Nephron progenitor cell (in vitro differentiated cells): Measurements from ENCODE around the gene MYO1B.

Experiments used
- DNase-seq: peaks from one replicate; pipeline ENCODE4 v3.0.0; 2021
- H3K27ac Mint-ChIP-seq: 2 replicates; pipeline ENCODE4 v1.8.0; 2021; ENCODE audit warnings: mild to moderate bottlenecking, moderate library complexity, mixed read lengths
- H3K27me3 Mint-ChIP-seq: 2 replicates; pipeline ENCODE4 v1.8.0; 2021; ENCODE audit warnings: mild to moderate bottlenecking, low read depth, mixed read lengths; ENCODE audit not compliant: poor library complexity
- H3K36me3 Mint-ChIP-seq: 2 replicates; pipeline ENCODE4 v1.8.0; 2021; ENCODE audit warnings: low read depth, mixed read lengths
- H3K4me1 Mint-ChIP-seq: 2 replicates; pipeline ENCODE4 v1.8.0; 2021; ENCODE audit warnings: mixed read lengths
- H3K4me3 Mint-ChIP-seq: 2 replicates; pipeline ENCODE4 v1.8.0; 2021; ENCODE audit warnings: mild to moderate bottlenecking, moderate library complexity, mixed read lengths
- H3K9me3 Mint-ChIP-seq: 2 replicates; pipeline ENCODE4 v1.8.0; 2021; ENCODE audit warnings: mild to moderate bottlenecking, moderate library complexity, mixed read lengths
- TF ChIP-seq, protein P1 (sequence below): fragments of 200-600 bp; sonication (generic); IDR thresholded peaks from 2 replicates; pipeline ENCODE4 v1.5.0; 2021; ENCODE audit warnings: antibody characterized with exemption

Gene MYO1B

DNA sequence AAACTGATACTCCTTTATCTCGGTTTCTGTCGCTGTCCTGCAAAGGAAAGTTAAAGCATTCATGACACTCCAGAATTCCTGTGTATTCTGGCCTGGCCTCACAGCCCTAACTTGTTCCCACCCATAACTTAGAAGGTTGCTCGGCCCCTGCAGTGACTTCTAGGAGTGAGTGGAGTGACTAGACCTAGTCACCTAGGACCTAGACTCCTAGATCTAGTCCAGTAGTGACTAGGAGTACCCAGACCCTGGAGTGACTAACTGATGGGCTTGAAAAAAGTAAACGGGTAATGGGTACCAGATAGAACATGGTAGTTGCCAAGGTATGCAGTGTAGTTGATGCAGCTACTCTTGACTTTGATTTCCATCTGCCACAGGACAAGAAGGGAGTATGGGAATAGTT, 181.8 kb downstream of the MYO1B start:
- TF ChIP-seq, protein P1, sequence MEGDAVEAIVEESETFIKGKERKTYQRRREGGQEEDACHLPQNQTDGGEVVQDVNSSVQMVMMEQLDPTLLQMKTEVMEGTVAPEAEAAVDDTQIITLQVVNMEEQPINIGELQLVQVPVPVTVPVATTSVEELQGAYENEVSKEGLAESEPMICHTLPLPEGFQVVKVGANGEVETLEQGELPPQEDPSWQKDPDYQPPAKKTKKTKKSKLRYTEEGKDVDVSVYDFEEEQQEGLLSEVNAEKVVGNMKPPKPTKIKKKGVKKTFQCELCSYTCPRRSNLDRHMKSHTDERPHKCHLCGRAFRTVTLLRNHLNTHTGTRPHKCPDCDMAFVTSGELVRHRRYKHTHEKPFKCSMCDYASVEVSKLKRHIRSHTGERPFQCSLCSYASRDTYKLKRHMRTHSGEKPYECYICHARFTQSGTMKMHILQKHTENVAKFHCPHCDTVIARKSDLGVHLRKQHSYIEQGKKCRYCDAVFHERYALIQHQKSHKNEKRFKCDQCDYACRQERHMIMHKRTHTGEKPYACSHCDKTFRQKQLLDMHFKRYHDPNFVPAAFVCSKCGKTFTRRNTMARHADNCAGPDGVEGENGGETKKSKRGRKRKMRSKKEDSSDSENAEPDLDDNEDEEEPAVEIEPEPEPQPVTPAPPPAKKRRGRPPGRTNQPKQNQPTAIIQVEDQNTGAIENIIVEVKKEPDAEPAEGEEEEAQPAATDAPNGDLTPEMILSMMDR = no peak
- Mint-ChIP-seq H3K36me3 (peaks cover 34% of the 10 kb centered on the region), H3K9me3 (no peaks in the 10 kb centered on the region), H3K27ac (no peak overlapping the region), H3K4me1 (no peaks in the 10 kb centered on the region), H3K27me3 (peaks cover 3% of the 10 kb centered on the region), H3K4me3 (no peak overlapping the region)
- DNase-seq = no peak

- Mint-ChIP-seq H3K9me3 (no peaks in the 10 kb centered on the region), H3K4me3 (no peak overlapping the region), H3K4me1 (no peaks in the 10 kb centered on the region), H3K27me3 (peaks cover 3% of the 10 kb centered on the region), H3K27ac (no peak overlapping the region), H3K36me3 (peaks cover 29% of the 10 kb centered on the region)
- TF ChIP-seq, protein P1 = no peak
- DNase-seq = no peak
Measured at GRCh38 chr2:191428141-191428540, 182.9 kb downstream of the MYO1B start.

- no peak for DNase-seq
- H3K9me3 Mint-ChIP-seq = no peaks in the 10 kb centered on the region
- H3K27ac Mint-ChIP-seq = no peak overlapping the region
- peaks cover 3% of the 10 kb centered on the region for H3K27me3 Mint-ChIP-seq
- no peak overlapping the region for H3K4me3 Mint-ChIP-seq
- TF ChIP-seq, protein P1 = no peak
- H3K36me3 Mint-ChIP-seq = peaks cover 6% of the 10 kb centered on the region
- no peaks in the 10 kb centered on the region for H3K4me1 Mint-ChIP-seq
Measured at GRCh38 chr2:191430476-191430875, 185.3 kb downstream of the MYO1B start.

DNA sequence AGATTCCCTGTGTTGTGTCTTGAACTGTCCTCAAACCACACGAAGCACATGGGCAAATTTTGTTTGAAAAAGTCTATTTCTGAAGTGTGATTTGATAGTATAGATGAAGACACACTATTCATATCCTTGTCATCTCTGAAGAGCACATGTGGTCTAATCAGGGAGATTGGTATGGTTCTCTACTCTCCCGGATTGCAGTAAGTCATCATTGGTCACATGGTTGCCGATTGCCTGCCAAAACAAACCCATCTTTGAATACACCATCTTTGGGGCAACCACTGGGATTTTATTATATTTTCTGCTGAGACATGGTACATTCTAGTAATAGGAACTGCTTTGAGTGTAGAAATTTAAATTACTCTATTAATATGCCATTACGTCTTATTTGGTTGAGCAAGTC, 186.9 kb downstream of the MYO1B start:
- no peaks in the 10 kb centered on the region for H3K9me3 Mint-ChIP-seq
- no peaks in the 10 kb centered on the region for H3K4me1 Mint-ChIP-seq
- H3K27me3 Mint-ChIP-seq = peaks cover 2% of the 10 kb centered on the region
- H3K27ac Mint-ChIP-seq = no peak overlapping the region
- DNase-seq = no peak
- no peak overlapping the region for H3K4me3 Mint-ChIP-seq
- no peaks in the 10 kb centered on the region for H3K36me3 Mint-ChIP-seq
- TF ChIP-seq, protein P1 = no peak

- peaks cover 7% of the 10 kb centered on the region for H3K4me1 Mint-ChIP-seq
Measured at GRCh38 chr2:191434072-191434471, 188.9 kb downstream of the MYO1B start.

DNA sequence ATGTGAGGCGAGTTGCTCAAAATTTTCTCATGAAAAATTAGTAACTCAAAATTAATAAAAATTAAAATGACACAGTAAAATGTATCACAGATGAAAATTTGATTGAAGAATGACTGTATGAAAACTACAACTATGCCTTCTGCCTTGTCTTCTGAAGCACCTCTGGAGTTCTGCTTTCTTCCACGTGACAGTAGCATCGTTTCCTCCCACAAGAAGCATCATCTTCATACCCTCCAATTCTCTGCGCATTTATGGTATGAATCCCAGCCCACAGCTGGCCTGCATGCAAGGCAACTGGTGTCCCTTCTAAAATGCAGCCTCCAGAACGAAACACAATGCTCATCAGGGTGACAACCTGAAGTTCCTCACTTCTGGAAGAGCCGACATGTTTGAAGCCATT, 189.9 kb downstream of the MYO1B start:
- TF ChIP-seq, protein P1 = no peak
- DNase-seq = no peak
- peaks cover 14% of the 10 kb centered on the region for H3K4me1 Mint-ChIP-seq
- H3K36me3 Mint-ChIP-seq = no peaks in the 10 kb centered on the region
- H3K4me3 Mint-ChIP-seq = no peak overlapping the region
- H3K27ac Mint-ChIP-seq = no peak overlapping the region
- H3K27me3 Mint-ChIP-seq = no peaks in the 10 kb centered on the region
- no peaks in the 10 kb centered on the region for H3K9me3 Mint-ChIP-seq

More at GRCh38 chr2:191434072-191434471, 188.9 kb downstream of the MYO1B start:
- Mint-ChIP-seq H3K36me3 (no peaks in the 10 kb centered on the region), H3K27me3 (no peaks in the 10 kb centered on the region), H3K9me3 (no peaks in the 10 kb centered on the region), H3K4me3 (no peak overlapping the region), H3K27ac (no peak overlapping the region)
- TF ChIP-seq, protein P1 = no peak
- DNase-seq = no peak
